GM18498 (cell line): ENCODE results near the gene ZRANB1.

Experiments
- ATAC-seq: cut with Tn5 transposase; IDR thresholded peaks from one replicate; pipeline ENCODE4 v1.9.1; 2021; ENCODE audit warnings: mild to moderate bottlenecking, moderate library complexity; ENCODE audit not compliant: unreplicated experiment

The ZRANB1 gene

DNA sequence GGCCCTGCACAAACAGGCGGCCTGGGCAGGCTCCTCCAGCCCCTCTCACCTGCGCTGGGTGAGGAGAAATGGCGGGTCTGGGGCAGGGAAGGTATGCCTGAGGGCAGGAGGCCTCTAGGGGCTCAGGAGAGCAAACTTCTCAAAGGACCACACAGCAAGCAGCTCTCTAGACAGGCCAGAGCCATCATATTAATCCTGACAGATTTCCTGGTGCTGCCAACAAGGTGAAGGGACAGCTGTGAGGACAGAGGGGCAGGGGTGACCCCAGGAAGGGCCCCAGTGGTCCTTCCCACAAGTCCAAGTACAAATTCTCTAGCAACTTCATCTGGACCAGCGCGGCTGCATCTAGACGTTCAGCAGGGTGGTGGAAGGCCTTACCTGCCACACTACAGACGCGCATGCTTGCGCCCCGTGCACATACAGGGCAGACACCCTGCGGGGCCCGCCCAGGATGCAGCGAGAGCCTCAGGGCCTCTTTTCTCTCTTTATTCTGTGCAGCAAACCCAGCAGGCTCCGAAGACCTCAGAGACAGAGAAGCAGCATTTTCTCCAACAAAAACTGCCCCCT is 62.1 kb downstream of the ZRANB1 start:
- ATAC-seq = no peak

GRCh38 chr10:125004571-125005311 is 62.8 kb downstream of the ZRANB1 start:
- no peak for ATAC-seq

DNA sequence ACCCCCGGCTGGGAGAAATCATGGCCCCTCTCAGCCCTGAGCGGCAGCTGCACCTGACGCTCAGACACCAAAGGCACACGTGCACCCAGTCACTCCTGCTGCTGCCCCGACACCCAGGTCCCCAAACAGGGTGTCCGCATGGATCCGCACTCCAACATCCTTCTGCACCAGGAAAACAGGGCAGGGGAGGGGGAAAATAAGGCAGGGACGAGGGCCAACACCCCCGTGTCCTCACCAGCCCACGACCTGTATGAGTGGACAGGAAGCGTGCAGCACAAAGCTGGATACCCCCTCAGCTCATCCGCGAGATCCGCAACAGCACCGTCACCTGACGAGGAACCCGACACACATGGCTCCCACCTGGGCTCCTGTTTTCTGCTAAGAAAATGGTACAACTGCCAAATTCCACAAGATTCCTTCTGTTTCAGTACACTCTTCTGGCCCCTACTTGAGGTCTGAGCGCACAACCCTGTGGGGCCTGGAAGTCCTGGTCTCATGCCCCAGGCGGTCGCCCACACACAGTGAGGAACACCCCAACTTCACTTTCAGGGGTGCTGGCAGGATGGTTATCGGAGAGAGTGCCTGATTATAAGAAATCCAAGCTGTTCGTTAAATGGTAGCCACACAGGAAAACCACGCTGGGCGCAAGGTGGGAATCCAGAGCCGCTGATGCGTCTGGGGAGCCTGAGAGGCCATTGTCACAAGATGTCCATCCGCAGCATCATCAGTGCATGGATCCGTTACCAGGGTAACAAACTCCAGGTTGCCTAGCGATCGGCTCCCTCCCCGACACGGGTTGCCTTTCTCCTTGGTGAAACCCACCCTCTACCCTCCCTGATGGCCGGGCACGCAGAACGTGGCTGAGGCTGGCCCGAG is 63.6 kb downstream of the ZRANB1 start:
- no peak for ATAC-seq

GRCh38 chr10:125006188-125006680 is 64.3 kb downstream of the ZRANB1 start:
- no peak for ATAC-seq

DNA sequence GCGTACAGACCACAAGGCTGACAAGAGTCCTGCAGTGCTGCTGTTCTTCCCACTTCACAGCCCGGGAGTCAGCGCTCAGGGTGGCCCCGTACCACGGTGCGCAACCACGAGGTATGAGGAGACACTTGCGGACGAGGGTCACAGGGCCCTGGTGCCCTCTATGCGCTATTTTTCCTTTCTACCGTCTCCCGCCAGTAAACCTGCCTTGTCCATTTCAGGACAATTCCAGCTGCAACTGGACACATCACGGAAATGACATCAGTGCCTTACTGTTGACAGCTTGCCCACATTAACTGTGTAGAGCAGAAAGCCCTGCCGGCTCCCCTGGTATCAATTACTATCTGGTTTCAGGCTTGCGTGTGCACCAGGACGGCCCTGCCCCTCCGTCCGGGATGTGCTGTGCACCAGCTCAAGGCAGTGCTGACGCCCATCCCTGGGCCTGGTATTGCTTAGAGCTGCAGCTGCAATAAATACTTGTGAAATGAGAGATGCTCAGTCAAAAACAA is 65.1 kb downstream of the ZRANB1 start:
- ATAC-seq = no peak

DNA sequence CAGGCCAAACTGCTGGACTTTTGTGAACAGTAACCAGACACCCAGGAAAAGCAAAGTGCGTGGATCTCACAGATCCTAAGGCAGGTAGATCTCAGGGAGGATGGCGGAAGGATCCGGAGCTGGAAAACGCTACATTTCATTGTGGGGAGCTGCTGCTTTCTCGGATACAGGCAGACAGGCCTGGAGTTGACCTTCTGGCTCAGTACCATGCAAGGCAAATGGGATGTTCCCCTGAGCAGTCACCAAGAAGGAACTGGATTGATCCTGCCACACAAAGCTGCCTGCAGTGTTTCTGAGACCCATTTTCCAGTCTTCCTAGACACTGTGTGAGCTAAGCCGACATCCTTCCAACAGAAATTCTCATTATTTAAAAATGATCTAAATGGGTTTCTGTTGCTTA is 65.5 kb downstream of the ZRANB1 start:
- ATAC-seq = no peak

GRCh38 chr10:125008689-125009638 is 67.0 kb downstream of the ZRANB1 start:
- no peak for ATAC-seq

DNA sequence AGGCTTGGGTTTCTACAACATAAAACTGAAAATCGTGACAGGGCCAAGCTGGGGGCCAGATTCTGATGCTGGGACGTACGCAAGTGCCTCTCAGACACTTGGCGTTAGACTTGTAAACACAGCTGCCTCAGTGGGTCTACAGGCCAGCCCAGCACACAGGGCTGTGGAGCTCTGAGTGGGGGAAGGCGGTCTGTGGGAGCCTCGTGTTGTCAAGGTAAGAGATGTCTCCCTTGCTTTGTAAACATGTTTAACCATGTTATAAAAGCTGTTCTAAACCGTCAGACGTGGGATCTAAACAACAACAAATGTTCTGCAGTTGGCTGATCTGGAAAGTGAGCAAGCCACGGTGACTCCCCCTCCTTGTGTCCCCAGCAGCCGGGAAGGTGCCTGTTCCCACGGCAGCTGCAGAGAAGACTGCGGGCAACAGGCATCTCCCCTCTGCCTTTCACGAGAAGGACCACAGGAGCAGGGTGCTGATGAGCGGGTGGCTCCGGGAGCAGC is 67.8 kb downstream of the ZRANB1 start:
- ATAC-seq = no peak

DNA sequence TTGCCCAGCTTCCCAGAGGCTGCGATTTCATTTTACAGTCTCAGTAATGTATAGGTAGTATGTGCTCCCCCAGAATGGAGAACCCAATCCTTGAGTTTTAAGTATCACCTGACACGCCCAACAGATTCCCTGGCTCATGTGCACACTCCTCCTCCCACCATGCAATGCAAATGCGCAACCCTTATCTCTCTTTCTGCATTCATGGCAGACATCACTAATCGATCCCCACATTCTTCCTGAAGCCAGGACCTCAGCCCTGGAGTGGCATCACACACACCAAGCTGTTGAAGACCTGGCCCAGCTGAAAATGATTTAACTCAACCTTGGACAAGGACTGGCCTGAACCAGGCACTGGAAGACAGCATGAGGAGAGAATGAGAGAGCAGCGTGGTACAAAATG is 68.4 kb downstream of the ZRANB1 start:
- ATAC-seq = no peak

DNA sequence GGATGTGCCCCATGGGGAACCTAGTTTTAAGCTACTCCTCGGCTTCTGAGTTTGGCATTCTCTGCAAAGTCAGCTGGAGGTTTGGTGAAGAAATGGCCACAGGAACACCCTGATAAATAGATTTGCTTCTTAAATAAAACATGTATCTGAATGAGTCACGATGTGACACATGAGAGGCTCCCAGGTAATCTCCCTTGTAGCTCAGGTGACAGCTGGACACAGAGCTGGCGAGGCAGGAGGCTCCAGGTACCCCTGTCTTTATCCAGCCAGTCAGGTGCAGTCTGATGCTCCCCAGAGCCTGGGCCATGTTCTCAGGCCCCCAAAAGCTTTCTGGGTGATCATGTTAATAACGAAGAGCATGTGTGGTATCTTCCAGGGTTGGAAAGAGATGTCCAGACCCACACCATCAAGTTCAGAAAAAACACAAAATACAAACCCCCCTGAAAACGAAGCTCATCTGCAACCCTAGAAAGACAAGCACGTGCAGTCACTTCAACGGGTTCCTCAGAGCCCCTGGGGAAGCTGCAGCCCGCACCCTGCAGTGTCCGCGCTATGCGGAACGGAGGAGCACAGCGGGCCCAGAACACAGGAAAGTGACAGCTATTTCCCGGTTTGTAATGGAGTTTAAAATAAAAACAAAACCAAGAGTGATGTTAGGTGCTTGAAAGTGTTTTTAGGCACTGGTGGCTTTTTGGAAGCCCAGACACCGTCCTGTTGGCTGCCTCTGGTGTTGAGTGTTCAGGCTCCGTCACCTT is 69.4 kb downstream of the ZRANB1 start:
- no peak for ATAC-seq

GRCh38 chr10:125011926-125012705 is 70.2 kb downstream of the ZRANB1 start:
- ATAC-seq = no peak

DNA sequence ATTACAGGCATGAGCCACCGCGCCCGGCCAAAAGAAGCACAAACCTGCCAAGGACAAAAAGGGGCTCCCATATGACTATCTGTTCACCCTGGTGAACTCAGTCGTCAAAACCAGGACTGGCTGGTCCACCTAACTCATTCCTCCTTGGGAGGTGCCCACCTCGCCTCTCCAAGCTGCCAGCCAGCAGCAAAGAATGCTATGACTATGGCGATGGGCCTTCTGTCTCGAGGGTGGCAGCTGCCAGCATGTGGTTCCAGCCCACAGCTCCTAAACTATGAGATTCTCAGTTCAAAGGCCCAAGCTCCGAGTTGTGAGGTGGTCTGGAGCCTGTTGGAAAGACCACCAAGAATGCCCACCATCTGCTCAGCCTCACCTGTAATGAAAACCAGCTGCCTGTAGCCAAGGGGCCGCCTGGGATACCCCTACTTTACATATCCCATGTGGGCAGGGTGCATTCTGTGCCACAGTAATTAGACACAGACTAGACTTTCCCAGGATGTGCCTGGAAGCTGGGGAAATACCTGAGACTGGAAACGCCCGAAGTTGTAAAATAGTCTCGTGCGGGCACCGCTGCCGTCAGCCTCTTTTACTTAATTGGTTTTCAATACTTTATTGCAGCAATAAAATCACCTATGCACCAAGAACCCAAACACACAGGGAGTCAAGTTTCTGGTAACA is 71.1 kb downstream of the ZRANB1 start:
- no peak for ATAC-seq

- ATAC-seq = no peak
Measured at GRCh38 chr10:125013529-125013872, 71.6 kb downstream of the ZRANB1 start.

DNA sequence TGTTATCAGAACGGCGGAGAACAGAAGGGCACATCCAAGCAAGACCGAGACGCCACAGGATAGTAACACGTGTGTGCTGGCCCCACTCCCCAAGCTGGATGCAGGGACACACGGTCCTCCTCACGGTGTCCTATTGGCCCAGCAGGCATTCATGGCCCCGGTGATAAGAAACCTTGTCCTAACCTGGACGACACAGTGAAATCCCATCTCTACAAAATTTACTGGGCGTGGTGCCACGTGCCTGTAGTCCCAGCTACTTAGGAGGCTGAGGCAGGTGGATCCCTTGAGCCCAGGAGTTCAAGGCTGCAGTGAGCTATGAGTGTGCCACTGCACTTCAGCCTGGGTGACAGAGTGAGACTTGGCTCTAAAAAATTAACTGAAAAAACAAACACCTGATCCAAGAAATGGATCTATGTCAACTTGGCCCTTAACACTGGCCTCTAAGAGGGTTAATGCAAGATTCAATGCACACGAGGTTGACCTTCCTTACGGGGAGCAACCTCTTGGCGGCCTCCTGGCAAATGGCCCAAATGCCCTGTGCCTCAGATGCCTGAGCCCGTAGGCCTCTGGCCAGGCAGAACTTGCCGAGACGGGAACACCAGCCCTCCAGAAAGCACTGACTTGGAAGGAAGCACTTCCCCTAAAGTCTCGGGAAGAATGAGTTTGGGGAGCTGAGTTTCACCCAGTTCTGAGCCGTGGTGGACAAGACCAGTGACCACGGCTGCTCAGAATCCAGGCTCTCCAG is 72.3 kb downstream of the ZRANB1 start:
- no peak for ATAC-seq

DNA sequence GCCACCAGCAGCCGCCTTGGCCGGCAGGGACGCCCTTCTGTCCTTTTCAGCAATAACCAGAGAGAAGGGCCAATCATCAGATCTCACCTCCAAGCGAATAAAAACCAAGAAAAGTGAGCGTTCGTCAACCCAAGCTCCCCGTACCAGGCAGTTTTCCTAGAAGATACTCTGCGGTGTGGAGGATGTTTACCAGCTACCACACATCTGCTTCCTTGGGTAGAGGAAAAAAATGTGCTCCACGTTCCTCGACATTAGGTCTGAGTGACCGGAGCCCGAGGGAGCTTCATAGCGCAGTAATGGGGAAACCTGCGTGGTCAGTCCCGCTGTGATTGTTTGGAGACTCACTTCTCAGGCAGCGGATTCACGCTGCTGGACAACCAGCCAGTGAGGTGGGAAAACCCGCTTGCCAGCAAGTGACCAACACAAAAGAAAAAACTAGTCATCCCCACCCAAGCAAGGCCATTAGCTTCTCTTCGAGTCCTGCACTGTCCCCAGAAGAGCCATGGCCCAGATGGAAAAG is 73.0 kb downstream of the ZRANB1 start:
- ATAC-seq = no peak

- ATAC-seq = no peak
Measured at GRCh38 chr10:125015356-125015944, 73.5 kb downstream of the ZRANB1 start.

DNA sequence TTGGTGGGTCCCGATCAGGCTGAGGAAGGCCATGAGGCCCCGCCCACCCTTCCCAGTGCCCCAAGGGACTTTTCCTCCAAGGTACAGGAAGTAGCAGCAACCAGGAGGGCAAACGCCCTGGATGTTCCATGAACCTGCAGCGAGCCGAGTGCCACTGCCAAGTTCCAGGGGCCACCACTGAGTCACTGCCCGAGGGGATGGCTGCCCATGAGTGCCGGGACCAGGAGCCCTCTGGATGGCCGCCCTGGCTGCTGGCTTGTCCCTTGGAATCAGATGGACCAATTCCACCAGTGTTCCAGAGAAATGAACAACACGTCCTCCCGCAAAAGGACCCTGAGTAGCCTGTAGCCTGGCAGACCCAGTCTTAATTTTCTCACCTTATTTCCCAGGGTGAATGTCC is 74.2 kb downstream of the ZRANB1 start:
- no peak for ATAC-seq
